ENCODE results near the gene GDPGP1. TPM values are rescaled to one million over a fixed set of nuclear protein-coding genes. Genes with fewer than 3 reads are reported as not detected.

The GDPGP1 gene
- total RNA-seq, 2 experiments from 2014 or later: 12.9 to 22.3 TPM

GRCh38 chr15:90230071-90230494 is 3.9 kb upstream of the GDPGP1 start:
- Histone ChIP-seq H3K9me2 (ENCODE audit: insufficient read depth, low read length) (no peaks in the 10 kb centered on the region), H3K4me2 (ENCODE audit: low read length) (no peak overlapping the region), H2AFZ (ENCODE audit: low read length) (no peak overlapping the region), H3K79me2 (ENCODE audit: insufficient read depth, low read depth, low read length) (peaks cover 20% of the 10 kb centered on the region; the same call in 1 of the 2 replicates), H3K9me3 (ENCODE audit: low read length) (no peaks in the 10 kb centered on the region), H3K27ac (ENCODE audit: low read depth, low read length, poor library complexity, severe bottlenecking) (no peak overlapping the region), H3K4me1 (ENCODE audit: insufficient read depth, low read length, poor library complexity, severe bottlenecking) (peaks cover 30% of the 10 kb centered on the region), H3K36me3 (ENCODE audit: insufficient read depth, low read length) (peaks cover 48% of the 10 kb centered on the region; the same call in 1 of the 2 replicates), H3K4me3 (ENCODE audit: low read depth, low read length, poor library complexity, severe bottlenecking) (no peak overlapping the region), H4K20me1 (ENCODE audit: insufficient read depth, low read length) (no peaks in the 10 kb centered on the region)
- intact Hi-C loops (cut with micrococcal nuclease; ENCODE audit: unreplicated experiment): loop anchor here (2.0 to 10.0 kb wide), 5 partner anchors 57 to 765 kb away; partner anchors contain the start of genes IDH2, PRC1 and ZNF774
- POLR2A ChIA-PET: interaction anchor here (1.4 kb wide), 1 partner anchor 29 kb away, joined by 3 read pairs; the partner anchor contains the start of gene SEMA4B
- CTCF ChIA-PET (ENCODE audit: unreplicated experiment): interaction anchor here (1.1 kb wide), 1 partner anchor 16 kb away, joined by 6 read pairs; no protein-coding TSS in a partner anchor
- DNase-seq (ENCODE audit: low spot score): no peak
- TF ChIP-seq EZH2phosphoT487 (IDR thresholded peaks at IDR 0.05; ENCODE audit: borderline replicate concordance, low read depth, low read length): no peak
- TF ChIP-seq, protein P1, sequence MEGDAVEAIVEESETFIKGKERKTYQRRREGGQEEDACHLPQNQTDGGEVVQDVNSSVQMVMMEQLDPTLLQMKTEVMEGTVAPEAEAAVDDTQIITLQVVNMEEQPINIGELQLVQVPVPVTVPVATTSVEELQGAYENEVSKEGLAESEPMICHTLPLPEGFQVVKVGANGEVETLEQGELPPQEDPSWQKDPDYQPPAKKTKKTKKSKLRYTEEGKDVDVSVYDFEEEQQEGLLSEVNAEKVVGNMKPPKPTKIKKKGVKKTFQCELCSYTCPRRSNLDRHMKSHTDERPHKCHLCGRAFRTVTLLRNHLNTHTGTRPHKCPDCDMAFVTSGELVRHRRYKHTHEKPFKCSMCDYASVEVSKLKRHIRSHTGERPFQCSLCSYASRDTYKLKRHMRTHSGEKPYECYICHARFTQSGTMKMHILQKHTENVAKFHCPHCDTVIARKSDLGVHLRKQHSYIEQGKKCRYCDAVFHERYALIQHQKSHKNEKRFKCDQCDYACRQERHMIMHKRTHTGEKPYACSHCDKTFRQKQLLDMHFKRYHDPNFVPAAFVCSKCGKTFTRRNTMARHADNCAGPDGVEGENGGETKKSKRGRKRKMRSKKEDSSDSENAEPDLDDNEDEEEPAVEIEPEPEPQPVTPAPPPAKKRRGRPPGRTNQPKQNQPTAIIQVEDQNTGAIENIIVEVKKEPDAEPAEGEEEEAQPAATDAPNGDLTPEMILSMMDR (conservative IDR thresholded peaks at IDR 0.05; ENCODE audit: low read length): no peak
- BruUV-seq (replicated peaks): no TSS peak

- Histone ChIP-seq H3K9me2 (ENCODE audit: insufficient read depth, low read length) (no peaks in the 10 kb centered on the region), H3K79me2 (ENCODE audit: insufficient read depth, low read depth, low read length) (peaks cover 20% of the 10 kb centered on the region; the same call in 1 of the 2 replicates), H3K9me3 (ENCODE audit: low read length) (no peaks in the 10 kb centered on the region), H3K4me2 (ENCODE audit: low read length) (peak overlapping the region; percentile 93), H3K4me1 (ENCODE audit: insufficient read depth, low read length, poor library complexity, severe bottlenecking) (peaks cover 31% of the 10 kb centered on the region), H2AFZ (ENCODE audit: low read length) (peak overlapping the region; percentile 75; the same call in 1 of the 2 replicates), H4K20me1 (ENCODE audit: insufficient read depth, low read length) (no peaks in the 10 kb centered on the region), H3K27ac (ENCODE audit: low read depth, low read length, poor library complexity, severe bottlenecking) (peak overlapping the region; percentile 73), H3K36me3 (ENCODE audit: insufficient read depth, low read length) (peaks cover 42% of the 10 kb centered on the region; the same call in 1 of the 2 replicates), H3K4me3 (ENCODE audit: low read depth, low read length, poor library complexity, severe bottlenecking) (peak overlapping the region; percentile 79)
- POLR2A ChIA-PET: interaction anchor here (0.7 to 1.4 kb wide), 3 partner anchors 16 to 42 kb away, joined by 3 to 4 read pairs (median 3); partner anchors contain the start of gene SEMA4B
- no TSS peak for BruUV-seq (replicated peaks)
- no peak for DNase-seq (ENCODE audit: low spot score)
- intact Hi-C loops (cut with micrococcal nuclease; ENCODE audit: unreplicated experiment): loop anchor here (2.0 to 10.0 kb wide), 5 partner anchors 57 to 764 kb away; partner anchors contain the start of genes IDH2, PRC1 and ZNF774
- CTCF ChIA-PET (ENCODE audit: unreplicated experiment): interaction anchor here (0.7 to 2.3 kb wide), 3 partner anchors 9 to 748 kb away, joined by 3 to 8 read pairs (median 6); no protein-coding TSS in a partner anchor
- TF ChIP-seq EZH2phosphoT487 (IDR thresholded peaks at IDR 0.05; ENCODE audit: borderline replicate concordance, low read depth, low read length): no peak
- TF ChIP-seq, protein P1 (conservative IDR thresholded peaks at IDR 0.05; ENCODE audit: low read length): no peak
These were observed 3.4 kb upstream of the GDPGP1 start for GRCh38 chr15:90230610-90231009.
